ENCODE results near the gene SEPTIN1. TPM values are rescaled to one million over a fixed set of nuclear protein-coding genes. Genes with fewer than 3 reads are reported as not detected.
"Not testable (repeated sequence)": the region's sequence is repeated elsewhere in the genome, so short reads cannot be mapped to it uniquely, and the experiment has no call there.

The SEPTIN1 gene
- total RNA-seq, 1 donor from 2014 or later: 8.2 TPM

DNA sequence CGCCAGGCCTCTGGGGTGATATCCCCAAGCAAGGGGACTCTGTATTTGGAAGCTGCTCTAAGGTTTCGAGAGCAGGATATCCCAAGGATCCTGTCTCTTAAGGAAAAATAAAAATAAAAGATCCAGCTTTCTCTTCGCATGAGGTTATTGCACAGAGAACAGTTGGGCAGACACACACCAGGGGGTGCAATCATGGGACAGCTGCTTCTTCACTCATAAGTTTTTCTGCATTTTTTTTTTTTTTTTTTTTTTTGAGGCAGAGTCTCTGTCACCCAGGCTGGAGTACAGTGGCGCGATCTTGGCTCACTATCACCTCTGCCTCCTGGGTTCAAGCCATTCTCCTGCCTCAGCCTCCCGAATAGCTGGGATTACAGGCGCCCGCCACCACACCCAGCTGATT lies 40.4 kb downstream of the SEPTIN1 start:
- peak; percentile 22 for DNase-seq (ENCODE audit: low spot score)

DNA sequence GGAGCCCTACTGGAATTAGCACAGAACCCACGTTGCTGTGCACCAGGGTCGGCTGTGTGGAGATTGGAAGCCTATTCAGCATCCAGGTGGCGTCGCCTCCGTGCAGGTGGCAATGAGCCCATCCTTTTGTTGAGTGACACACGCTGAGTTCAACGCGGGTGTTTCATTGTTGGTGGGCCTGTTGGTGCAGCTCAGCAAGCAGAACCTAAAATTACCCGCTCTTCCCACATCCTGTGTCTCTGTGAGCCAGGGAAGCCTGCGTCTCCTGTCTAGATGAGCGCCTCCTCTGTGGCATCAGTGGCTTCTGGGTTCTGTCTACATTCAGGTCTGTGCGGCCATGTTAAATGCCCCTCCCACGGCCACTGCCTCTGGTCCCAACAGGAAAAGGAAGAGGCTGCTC lies 41.7 kb downstream of the SEPTIN1 start:
- DNase-seq (ENCODE audit: low spot score): peak; percentile 31

DNA sequence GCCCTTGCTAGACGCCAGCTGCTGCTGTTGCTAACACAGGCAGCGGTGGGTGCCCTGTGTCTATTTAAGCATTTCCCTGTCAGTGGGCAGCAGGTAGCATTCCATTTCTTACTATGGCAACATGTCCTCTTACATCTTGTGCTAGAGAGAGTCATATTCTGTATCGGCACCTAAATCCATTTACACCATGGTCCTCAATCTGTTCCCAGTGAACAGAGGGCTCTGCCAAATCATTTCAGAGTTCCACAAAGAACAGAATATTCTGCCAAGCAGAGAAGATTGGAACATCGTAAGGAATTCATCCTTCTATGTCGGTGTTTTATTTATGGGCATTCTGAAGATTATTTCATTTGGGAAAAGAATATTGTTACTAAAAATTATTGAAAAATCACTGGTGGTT lies 43.6 kb downstream of the SEPTIN1 start:
- not testable (repeated sequence) for DNase-seq (ENCODE audit: low spot score)

DNA sequence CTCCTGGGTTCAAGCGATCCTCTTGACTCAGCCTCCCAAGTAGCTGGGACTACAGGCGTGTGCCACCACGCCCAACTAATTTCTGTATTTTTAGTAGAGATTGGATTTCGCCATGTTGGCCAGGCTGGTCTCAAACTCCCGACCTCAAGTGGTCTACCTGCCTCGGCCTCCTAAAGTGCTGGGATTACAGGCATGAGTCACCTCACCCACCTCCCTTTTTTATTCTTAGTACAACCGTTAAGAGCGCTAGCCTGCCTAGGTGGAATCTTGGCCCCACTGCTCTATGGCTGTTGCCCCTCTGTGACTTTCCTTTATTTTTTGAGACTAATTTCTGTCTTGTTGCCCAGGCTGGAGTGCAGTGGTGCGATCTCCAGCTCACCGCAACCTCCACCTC lies 44.4 kb downstream of the SEPTIN1 start:
- DNase-seq (ENCODE audit: low spot score): peak; percentile 18

DNA sequence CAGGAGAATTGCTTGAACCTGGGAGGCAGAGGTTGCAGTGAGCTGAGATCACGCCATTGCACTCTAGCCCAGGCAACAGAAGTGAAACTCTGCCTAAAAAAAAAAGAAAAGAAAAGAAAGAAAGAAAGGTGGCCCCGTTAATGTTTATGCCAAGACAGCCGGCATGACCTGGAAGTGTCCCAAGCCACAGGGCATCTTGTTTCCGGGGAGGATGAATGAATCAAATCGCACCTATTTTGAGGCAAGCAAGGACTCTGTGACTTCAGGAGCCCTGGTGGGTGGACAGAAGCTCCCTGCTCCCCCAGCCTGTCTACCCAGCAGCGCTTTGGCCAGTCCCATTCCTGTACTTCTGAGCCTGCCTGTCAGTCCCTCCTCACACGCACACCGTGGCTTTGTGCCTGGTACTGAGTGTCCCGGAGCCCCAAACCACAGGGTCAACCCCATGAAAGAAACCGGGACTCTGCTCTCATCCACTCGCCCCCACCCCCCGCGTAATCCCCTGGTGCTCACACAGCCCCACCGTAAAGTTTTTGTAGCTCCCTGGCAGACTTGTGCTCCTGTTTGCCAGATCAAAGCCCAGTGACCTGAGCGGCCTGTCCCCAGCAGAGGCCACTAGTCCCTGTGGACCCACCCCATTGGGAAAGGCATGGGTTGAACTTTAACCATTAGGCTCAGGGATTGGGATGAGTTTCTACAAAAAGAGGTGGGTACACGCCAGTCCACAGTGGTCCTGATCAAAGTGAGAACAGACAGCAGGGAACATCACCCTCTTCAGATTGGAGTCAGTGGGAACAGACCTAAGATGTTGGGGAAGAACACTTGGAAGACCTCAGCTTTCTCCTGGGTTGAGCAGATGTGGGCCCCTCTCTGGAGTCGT lies 46.5 kb downstream of the SEPTIN1 start:
- peak; percentile 46 for DNase-seq (ENCODE audit: low spot score)

DNA sequence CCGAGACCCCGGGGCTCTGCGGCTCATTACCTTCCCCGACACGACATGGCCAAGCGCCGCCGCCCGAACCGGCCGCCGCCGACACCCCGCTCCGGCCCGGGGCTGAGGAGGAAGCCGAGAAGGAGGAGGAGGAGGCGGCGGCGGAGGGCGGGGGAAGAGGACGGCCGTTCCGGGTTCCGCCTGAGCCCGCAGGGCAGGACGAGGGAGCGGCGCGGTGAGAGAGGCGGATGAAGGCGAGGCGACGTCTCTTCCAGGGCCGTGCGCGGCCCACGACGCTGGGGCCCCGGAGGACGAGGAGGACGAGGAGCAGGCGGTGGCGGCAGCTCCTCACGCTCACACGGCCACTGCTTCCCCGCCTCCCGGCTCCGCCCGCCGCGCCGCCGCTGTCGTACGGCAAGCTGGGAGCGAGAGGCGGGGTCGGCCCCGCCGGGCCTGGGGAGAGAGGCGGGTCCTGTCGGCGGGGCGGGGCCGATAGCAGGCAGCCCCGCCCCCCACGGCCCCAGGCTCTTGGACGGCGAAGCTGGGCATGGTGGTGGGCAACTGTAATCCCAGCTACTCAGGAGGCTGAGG lies 47.2 kb downstream of the SEPTIN1 start:
- peak; percentile 83 for DNase-seq (ENCODE audit: low spot score)

DNA sequence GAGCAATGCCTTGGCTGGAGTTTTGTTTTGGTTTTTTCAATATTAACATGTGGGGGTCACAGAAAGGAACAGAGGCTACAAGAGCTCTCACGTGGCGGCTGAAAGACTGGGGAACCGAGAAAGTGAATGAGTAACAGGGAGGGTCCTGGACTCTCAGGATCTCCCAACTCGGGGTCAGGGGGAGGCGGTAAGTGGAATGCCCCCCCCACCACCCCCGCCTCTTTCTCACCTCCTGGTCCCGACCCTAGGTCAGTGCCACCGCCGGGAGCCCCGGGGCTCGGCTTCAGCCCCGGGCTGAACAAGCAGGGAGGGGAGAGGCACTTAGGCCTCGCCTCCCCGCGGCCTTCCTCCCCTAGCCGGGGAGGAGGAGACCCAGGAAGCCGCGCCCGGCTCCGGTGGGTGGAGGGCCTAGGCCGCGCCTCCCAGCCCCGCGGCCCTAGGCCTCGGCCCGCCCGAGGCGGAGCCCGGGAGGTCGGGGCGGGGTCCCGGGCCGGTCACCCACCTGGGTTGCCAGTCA lies 47.8 kb downstream of the SEPTIN1 start:
- peak; percentile 81 for DNase-seq (ENCODE audit: low spot score)

Other genes with a start within 250 kb of the SEPTIN1 start
- gene CORO1A, start 199.0 kb downstream of the SEPTIN1 start, total RNA-seq: 24.2 TPM
- 82.9 TPM for gene BOLA2B, start 188.9 kb downstream of the SEPTIN1 start, total RNA-seq
- 36.4 TPM for gene SLX1A, start 188.7 kb downstream of the SEPTIN1 start, total RNA-seq
- gene SULT1A3, start 183.3 kb downstream of the SEPTIN1 start, total RNA-seq: 28.3 TPM
- 48.8 TPM for gene NPIPB13, start 134.1 kb downstream of the SEPTIN1 start, total RNA-seq
- 69.0 TPM for gene CD2BP2, start 27.3 kb downstream of the SEPTIN1 start, total RNA-seq
- 36.9 TPM for gene TBC1D10B, start 12.1 kb downstream of the SEPTIN1 start, total RNA-seq
- gene MYL11, start 7.8 kb downstream of the SEPTIN1 start, total RNA-seq: 2.9 TPM
- 8.1 TPM for gene ZNF48, start 12.9 kb upstream of the SEPTIN1 start, total RNA-seq
- gene ZNF771, start 25.0 kb upstream of the SEPTIN1 start, total RNA-seq: 5.2 TPM
- 49.9 TPM for gene DCTPP1, start 47.5 kb upstream of the SEPTIN1 start, total RNA-seq
- 36.2 TPM for gene SEPHS2, start 63.3 kb upstream of the SEPTIN1 start, total RNA-seq
- gene ITGAL, start 90.2 kb upstream of the SEPTIN1 start, total RNA-seq: 8.9 TPM
- 37.6 TPM for gene ZNF768, start 144.0 kb upstream of the SEPTIN1 start, total RNA-seq
- gene ZNF747, start 152.3 kb upstream of the SEPTIN1 start, total RNA-seq: 10.4 TPM
- gene ZNF764, start 175.8 kb upstream of the SEPTIN1 start, total RNA-seq: 6.9 TPM
- 10.8 TPM for gene ZNF688, start 189.2 kb upstream of the SEPTIN1 start, total RNA-seq
- gene ZNF785, start 203.1 kb upstream of the SEPTIN1 start, total RNA-seq: 25.2 TPM
- gene ZNF689, start 227.8 kb upstream of the SEPTIN1 start, total RNA-seq: 10.2 TPM

Measured in ureter (tissue), 1 donor.